GM12878 (cell line): ENCODE measurements around the gene ITGAD. TPM values are rescaled to one million over a fixed set of nuclear protein-coding genes. Genes with fewer than 3 reads are reported as not detected.

Source experiments
- ATAC-seq: fragments of 200-7000 bp; cut with Tn5 transposase; 3 replicates; pipeline ENCODE4 v1.9.1; 2020; ENCODE audit warnings: mild to moderate bottlenecking, moderate library complexity
- BruUV-seq: library from RNA; stranded (reverse); fragments of 400-500 nt; replicated peaks from 2 replicates; lab custom pipeline; 2021; lab: Mats Ljungman, UMichigan
- CTCF ChIA-PET: fragments of 300-600 bp; sonication (Branson Sonifier 250); formaldehyde crosslinking; extraction: SDS; loops from one replicate; lab custom pipeline; 2021; ENCODE audit warnings: inconsistent platforms; lab: Yijun Ruan, JAX
- POLR2A ChIA-PET: fragments of 350-600 bp; formaldehyde crosslinking; extraction: SDS; loops from one replicate; lab custom pipeline; 2021; ENCODE audit warnings: inconsistent platforms; lab: Charles Lee
- RAD21 ChIA-PET: fragments of 300-600 bp; sonication (Branson Sonifier 250); formaldehyde crosslinking; loops from one replicate; lab custom pipeline; 2023; ENCODE audit warnings: antibody characterized with exemption; ENCODE audit not compliant: unreplicated experiment; lab: Charles Lee
- SMC1A ChIA-PET: fragments of 300-600 bp; sonication (Branson Sonifier 250); formaldehyde crosslinking; loops from one replicate; lab custom pipeline; 2023; ENCODE audit not compliant: unreplicated experiment, uncharacterized antibody; lab: Charles Lee
- DNase-seq: peaks from one replicate; pipeline ENCODE4 v3.0.0-alpha.2; 2011; ENCODE audit warnings: low read depth, low spot score
- FAIRE-seq: peaks from 3 replicates; lab custom pipeline; 2011; peaks lifted over from hg19 to GRCh38; lab: Jason Lieb, UNC
- H2AFZ ChIP-seq: 2 replicates; pipeline ENCODE4 v1.6.0; 2011; ENCODE audit warnings: low read depth, low read length, control low read depth; ENCODE audit not compliant: control insufficient read depth
- H3K27ac ChIP-seq: 2 replicates; pipeline ENCODE4 v1.5.1; 2011; ENCODE audit warnings: control low read depth; ENCODE audit not compliant: control insufficient read depth, insufficient read depth
- H3K27me3 ChIP-seq, 2 experiments: replicated peaks in 1 of 2; 2 replicates each; pipeline versions ENCODE4 v1.6.0 to v1.6.1; 2011; ENCODE audit warnings: low read length in 1 of 2; ENCODE audit not compliant: control insufficient read depth in 2 of 2, insufficient read depth in 2 of 2
- H3K36me3 ChIP-seq, 2 experiments: 2 replicates each; pipeline ENCODE4 v1.5.1; 2011; ENCODE audit warnings: low read length in 1 of 2; ENCODE audit not compliant: control insufficient read depth in 2 of 2, insufficient read depth in 2 of 2
- H3K4me1 ChIP-seq: 2 replicates; pipeline ENCODE4 v1.6.1; 2011; ENCODE audit warnings: mild to moderate bottlenecking, low read length, moderate library complexity, mixed read lengths; ENCODE audit not compliant: control insufficient read depth, insufficient read depth
- H3K4me2 ChIP-seq: 2 replicates; pipeline ENCODE4 v1.6.0; 2011; ENCODE audit warnings: control low read depth; ENCODE audit not compliant: control insufficient read depth, insufficient read depth
- H3K4me3 ChIP-seq: fragments of 200-600 bp; sonication (generic); 2 replicates; pipeline ENCODE4 v1.5.1; 2016
- H3K79me2 ChIP-seq: 2 replicates; pipeline ENCODE4 v1.6.0; 2011; ENCODE audit warnings: low read length; ENCODE audit not compliant: control insufficient read depth, insufficient read depth
- H3K9ac ChIP-seq: 2 replicates; pipeline ENCODE4 v1.8.0; 2011; ENCODE audit warnings: low read length, control low read depth, mixed read lengths; ENCODE audit not compliant: control insufficient read depth, insufficient read depth
- H3K9me3 ChIP-seq: replicated peaks from 3 replicates; pipeline ENCODE4 v1.5.1; 2011; ENCODE audit warnings: mild to moderate bottlenecking, low read length; ENCODE audit not compliant: control insufficient read depth, insufficient read depth
- H4K20me1 ChIP-seq: 2 replicates; pipeline ENCODE4 v1.6.0; 2011; ENCODE audit not compliant: control insufficient read depth, insufficient read depth
- BCL11A ChIP-seq: IDR thresholded peaks from 2 replicates; pipeline ENCODE4 v1.6.1; 2011; ENCODE audit warnings: low read depth, low read length
- BMI1 ChIP-seq: fragments of 450-650 bp; IDR thresholded peaks from 2 replicates; pipeline ENCODE4 v1.6.1; 2016; ENCODE audit warnings: mild to moderate bottlenecking, moderate library complexity, borderline replicate concordance
- GABPA ChIP-seq: IDR thresholded peaks from 2 replicates; pipeline ENCODE4 v1.6.1; 2014; ENCODE audit warnings: antibody characterized with exemption, low read depth, mild to moderate bottlenecking, inconsistent platforms
- HDGF ChIP-seq: fragments of 450-650 bp; IDR thresholded peaks from 2 replicates; pipeline ENCODE4 v1.6.1; 2016; ENCODE audit warnings: antibody characterized with exemption
- RCOR1 ChIP-seq: conservative IDR thresholded peaks from 2 replicates; pipeline ENCODE4 v1.6.1; 2012; ENCODE audit warnings: low read depth, low read length, improper control_type of control experiment
- WRNIP1 ChIP-seq: IDR thresholded peaks from 2 replicates; pipeline ENCODE4 v1.6.1; 2011; ENCODE audit warnings: low read depth, low read length, improper control_type of control experiment, borderline replicate concordance
- WGBS: methylation state at CpG from one replicate; pipeline ENCODE4 v1.1.6; 2016; ENCODE audit warnings: low lambda C conversion rate; ENCODE audit not compliant: insufficient replicate concordance, insufficient coverage; ENCODE audit errors: missing lambda C conversion rate; 5-methylcytosine and 5-hydroxymethylcytosine counted together
- in situ Hi-C: fragments of 300-500 bp; cut with MboI; formaldehyde crosslinking; loops from 9 replicates; pipeline ENCODE4 v1.14.3; 2018; ENCODE audit warnings: mixed read lengths
- intact Hi-C: fragments of 100-400 bp; cut with micrococcal nuclease; formaldehyde crosslinking; loops from one replicate; pipeline ENCODE4 v1.14.2; 2022; ENCODE audit not compliant: unreplicated experiment
- polyA plus RNA-seq, 11 experiments: library from polyadenylated mRNA; depleted of rRNA in 4 of 11; unstranded in 6 of 11; stranded (reverse) in 5 of 11; fragments of >200 nt; fragmentation: Nextera tagmentation in 4 of 11; fragmentation: Illumina TruSeq in 1 of 11; extraction: Ambion mirVana in 4 of 11; extraction: Trizol in 1 of 11; gene quantifications; 1 replicate in 1 of 11; 2 replicates in 10 of 11; pipeline versions ENCODE4 v1.2.1 to v1.2.3, GENCODE V29; 2011 to 2016; ENCODE audit warnings: inconsistent platforms in 2 of 11, missing spikeins in 2 of 11, low read depth in 1 of 11
- total RNA-seq, 4 experiments: library from RNA; depleted of rRNA in 3 of 4; stranded (reverse); fragments of >200 nt in 3 of 4; fragmentation: Illumina TruSeq in 1 of 4; extraction: Trizol in 1 of 4; gene quantifications; 2 replicates each; pipeline versions ENCODE4 v1.2.1 to v1.2.3, GENCODE V29; 2013 to 2021
- TF ChIP-seq, protein P1 (sequence below): fragments of 150-350 bp; IDR thresholded peaks from 2 replicates; pipeline ENCODE4 v1.6.1; 2014; ENCODE audit warnings: mild to moderate bottlenecking, low read depth, low read length

Gene ITGAD
- total and polyA plus RNA-seq, 10 of the 15 experiments (the other 5 are each of a cell fraction or from before 2014, with no cell fraction given) = 0.29 to 4.0 (median 1.2) TPM

DNA sequence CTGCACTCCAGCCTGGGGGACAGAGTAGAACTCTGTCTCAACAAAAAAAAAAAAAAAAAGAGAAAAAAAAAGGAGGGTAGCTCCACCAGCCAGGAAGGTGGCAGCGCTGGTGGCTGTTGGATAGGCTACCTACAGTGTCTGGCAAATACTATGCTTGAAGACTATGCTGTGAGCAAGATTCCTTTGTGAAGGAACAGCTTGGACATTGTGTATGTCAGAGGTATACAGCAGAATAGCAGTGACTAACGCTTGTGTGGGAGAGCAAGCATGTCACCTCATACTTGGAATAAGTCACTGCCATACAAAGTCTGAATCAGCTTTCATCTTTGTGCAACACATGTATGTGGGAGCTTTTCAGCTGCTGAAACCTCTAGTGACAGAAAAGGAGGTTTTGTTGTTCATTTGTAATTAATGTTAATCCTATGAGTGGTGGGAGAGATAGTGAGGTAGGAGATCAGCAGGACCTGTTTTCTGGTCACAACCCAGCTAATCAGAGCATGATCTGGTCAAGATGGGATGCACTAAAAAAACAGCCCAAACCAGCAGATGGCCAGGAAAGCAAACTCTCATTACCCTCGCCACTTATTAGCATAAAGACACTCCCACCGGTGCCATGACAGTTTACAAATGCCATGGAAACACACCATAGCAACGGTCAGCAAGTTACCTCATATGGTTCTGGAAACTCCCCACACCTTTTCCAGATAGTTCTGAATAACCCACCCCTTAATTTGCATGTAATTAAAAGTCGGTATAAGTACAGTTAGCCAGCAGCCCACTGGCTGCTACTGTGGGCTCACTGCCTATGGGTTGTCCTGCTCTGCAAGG lies 6.8 kb upstream of the ITGAD start (continued):
- TF ChIP-seq, protein P1, sequence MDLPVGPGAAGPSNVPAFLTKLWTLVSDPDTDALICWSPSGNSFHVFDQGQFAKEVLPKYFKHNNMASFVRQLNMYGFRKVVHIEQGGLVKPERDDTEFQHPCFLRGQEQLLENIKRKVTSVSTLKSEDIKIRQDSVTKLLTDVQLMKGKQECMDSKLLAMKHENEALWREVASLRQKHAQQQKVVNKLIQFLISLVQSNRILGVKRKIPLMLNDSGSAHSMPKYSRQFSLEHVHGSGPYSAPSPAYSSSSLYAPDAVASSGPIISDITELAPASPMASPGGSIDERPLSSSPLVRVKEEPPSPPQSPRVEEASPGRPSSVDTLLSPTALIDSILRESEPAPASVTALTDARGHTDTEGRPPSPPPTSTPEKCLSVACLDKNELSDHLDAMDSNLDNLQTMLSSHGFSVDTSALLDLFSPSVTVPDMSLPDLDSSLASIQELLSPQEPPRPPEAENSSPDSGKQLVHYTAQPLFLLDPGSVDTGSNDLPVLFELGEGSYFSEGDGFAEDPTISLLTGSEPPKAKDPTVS = peak; percentile 87
- peak; percentile 95 for TF ChIP-seq BMI1
- no peak for TF ChIP-seq HDGF

DNA sequence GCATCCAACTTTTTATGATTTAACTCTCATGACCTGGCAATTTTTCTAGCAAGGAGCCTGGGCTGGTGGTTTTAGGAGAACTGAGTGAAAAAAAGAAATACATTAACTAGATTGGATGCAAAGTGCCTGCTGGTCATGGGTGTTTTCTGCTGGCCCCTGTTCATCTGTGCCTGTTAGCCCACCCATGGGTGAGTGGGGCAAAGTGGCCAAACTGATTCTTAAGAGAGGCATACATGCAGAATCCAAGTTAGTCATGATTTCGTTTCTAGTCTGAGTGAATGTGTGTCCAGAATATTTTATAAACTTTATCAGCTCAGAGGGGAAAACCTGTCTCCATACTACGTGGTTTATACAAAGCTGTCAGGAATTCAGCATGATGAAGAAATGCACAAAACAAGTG lies 4.6 kb upstream of the ITGAD start:
- ChIA-PET CTCF (interaction anchor here (0.8 to 3.7 kb wide), 2 partner anchors 53 to 122 kb away, joined by 3 to 45 read pairs; partner anchors contain the start of gene ZNF843), SMC1A (interaction anchor here (1.3 kb wide), 2 partner anchors 52 to 56 kb away, joined by 3 to 4 read pairs; no protein-coding TSS in a partner anchor), POLR2A (interaction anchor here (1.7 kb wide), 1 partner anchor 12 kb away, joined by 4 read pairs; no protein-coding TSS in a partner anchor), RAD21 (interaction anchor here (0.6 kb wide), 1 partner anchor 75 kb away, joined by 3 read pairs; no protein-coding TSS in a partner anchor)
- no peak overlapping the region for H3K9ac ChIP-seq
- H3K36me3 ChIP-seq = no peaks in the 10 kb centered on the region
- no peak overlapping the region for H2AFZ ChIP-seq
- no peaks in the 10 kb centered on the region for H3K9me3 ChIP-seq
- intact Hi-C loops = no loop called here
- 0% methylated on average over 2 of the region's 2 CpGs for WGBS
- H3K4me1 ChIP-seq = peaks cover 4% of the 10 kb centered on the region
- no TSS peak for BruUV-seq
- H3K79me2 ChIP-seq = no peaks in the 10 kb centered on the region
- DNase-seq = no peak
- no peak overlapping the region for H3K27ac ChIP-seq
- H3K4me3 ChIP-seq = no peak overlapping the region
- H3K27me3 ChIP-seq = peaks cover 0 to 3% of the 10 kb centered on the region in 2 experiments; a peak in 1 of 4 replicates
- no peak for ATAC-seq
- no peak for TF ChIP-seq WRNIP1
- TF ChIP-seq GABPA = no peak
- no peak for TF ChIP-seq RCOR1
- TF ChIP-seq BCL11A = no peak
- H3K4me2 ChIP-seq = no peak overlapping the region
- no peak for FAIRE-seq
- no peaks in the 10 kb centered on the region for H4K20me1 ChIP-seq
- in situ Hi-C loops = no loop called here
